NCI-H146 treated with DMSO at 0.1 percent for 48 hours (cell line): Measurements from ENCODE around the gene E2F6.
"Not testable (repeated sequence)": the region's sequence is repeated elsewhere in the genome, so short reads cannot be mapped to it uniquely, and the experiment has no call there.

Experiments
- DNase-seq: peaks from one replicate; lab custom pipeline; 2025; ENCODE audit not compliant: unreplicated experiment; lab: John Stamatoyannopoulos, UW

Gene E2F6

DNA sequence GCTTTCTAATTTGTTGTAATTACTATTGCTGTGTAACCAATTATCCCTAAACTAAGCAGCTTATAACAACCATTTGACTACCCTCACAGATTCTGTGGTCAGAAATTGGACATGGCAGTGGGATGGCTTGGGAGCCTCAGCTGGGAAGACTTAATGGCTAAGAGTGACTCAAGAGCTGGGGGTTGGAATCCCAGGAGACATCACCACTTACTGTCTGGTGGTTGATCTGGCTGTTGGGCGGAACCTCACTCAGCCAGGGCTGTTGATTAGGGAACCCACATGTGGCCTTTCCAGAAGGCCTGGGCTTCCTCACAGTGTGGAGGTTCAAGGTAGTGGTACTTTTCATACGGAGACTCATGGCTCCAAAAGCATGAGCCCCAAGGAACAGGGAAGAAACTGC is 49.8 kb downstream of the E2F6 start:
- no peak for DNase-seq

DNA sequence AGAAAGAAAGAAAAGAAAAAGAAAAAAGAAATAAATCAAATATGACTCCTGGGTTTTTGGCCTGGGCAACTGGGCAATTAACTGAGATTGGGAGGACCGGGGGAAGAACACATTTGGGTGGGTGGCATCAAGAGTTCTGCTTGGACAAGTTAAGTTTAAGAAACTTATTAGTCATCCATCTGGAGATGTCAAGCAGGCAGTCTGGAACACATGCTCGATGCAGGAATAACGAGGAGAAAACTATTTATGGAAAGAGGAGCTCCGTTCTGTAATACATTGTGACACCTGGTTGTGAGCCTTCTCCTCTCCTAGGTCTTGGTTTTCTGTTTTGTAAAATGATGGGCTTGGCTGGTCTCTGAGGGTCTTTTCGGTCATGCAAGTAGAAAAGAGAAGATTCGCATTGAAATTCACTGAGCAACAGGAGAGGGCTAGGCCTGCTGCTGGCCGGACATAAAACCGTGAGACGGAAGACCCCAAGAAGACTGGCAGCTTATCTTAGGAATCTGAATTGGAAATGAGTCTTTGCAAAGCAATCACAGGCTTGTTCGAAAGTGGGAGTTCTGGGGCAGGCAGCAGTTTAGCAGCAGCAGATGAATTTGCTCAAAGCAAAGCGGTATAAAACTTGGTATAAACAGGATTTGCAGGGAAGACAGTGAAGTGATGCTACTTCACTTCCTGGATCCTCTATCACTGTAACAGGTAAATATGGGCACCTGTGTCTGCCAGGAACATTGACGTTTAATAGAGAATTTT is 51.4 kb downstream of the E2F6 start:
- no peak for DNase-seq

DNA sequence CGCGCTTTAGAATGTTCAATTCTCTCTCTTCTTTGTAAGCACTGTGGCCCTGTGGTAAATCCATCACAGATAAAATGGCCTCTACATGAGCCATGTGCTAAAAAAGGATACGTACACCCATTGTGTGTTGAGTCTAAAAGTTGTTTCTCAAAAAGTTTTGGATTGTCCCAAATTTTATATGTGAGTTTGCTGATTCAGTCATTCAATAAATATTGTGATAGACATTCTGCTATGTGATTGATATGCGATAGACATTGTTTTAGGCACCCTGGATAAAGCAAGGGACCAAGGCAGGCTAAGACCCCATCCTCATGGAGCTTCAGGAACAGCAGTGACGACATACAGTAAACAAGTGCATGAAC is 53.5 kb downstream of the E2F6 start:
- DNase-seq = no peak

DNA sequence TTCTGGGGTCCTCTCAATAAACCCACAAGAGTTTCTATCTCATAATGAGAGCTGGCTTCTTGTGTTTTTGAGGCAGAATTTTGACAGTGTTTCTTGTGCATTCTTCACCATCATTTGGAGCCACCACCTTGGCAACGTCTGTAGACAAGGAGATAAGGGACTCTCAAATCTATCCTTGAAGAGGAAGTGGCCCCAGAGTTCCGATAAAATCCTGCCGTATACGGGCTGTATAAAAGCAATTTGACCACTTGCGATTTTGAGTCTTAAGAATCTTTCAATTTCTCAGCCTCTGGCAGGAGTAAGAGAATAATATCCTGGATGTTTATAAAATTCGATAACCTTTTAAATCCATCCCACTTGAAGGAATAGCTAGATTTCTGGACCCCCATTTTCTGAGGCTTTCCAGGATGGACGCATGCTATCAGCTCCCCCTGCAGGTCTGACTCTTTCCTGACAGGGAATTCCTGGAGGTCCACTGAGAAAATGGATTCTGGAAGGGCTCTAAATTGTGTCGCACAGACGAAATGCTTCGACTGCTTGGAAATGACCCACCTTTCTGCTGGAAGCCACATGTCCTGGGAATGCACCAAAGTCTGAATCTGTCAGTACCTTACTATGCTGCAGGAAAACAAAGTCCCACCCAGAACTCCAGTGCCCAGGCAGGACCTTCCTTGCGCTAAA is 54.1 kb downstream of the E2F6 start:
- peak; percentile 24 for DNase-seq

DNA sequence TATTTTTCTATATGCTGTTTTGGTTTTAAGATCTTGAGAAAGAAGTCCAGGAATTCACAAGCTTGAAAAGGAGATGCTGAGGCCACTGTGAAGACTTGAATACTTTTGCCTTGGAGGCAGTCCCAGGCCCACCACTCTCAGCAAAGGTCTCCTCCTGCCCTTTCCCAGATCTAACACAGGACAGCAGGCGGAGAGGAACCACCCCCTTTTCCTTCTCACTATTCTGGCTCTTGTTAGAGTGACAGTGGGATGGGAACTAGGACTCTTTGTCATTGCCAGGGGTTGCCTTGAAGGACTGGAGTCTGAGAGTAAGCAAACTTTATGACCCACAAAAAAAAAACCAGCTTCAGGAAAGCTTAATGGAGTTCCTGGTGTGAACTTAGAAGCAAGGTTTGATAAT is 54.7 kb downstream of the E2F6 start:
- no peak for DNase-seq

DNA sequence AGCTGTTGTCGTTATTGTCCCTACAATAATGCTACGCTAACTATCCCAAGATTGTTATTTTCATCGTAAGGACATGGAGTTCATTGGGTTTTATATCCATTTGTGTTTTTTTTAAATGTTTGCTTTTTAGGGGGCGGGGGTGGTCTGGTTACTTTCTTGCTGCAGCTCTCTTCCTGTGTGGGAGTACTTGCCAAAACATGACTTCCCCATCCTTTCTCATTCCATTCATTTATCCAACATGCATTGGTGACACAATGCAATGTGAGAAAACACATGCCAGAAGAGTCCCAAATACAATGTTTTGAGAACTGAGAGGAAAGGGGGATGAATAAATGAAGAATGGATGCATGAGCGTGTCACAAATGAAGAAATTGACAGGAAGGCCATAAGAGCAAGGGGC is 55.9 kb downstream of the E2F6 start:
- DNase-seq = no peak

DNA sequence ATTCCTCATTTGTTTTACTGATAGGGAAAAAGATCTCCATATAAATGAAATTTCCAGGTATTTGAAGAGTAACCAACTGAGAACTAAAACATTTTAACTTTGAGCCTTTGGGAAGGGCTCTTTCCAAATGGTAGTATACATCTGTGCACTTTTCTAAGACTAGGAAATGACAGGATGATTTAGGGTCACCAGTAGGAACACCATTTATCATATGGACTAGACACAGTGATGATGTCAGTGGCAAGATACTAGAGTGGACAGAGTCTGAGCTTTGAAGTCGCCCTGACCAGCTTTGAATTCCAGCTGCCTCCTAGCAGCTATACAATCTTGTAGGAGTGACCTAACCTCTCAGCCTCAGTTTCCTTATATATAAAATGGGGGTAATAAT is 56.4 kb downstream of the E2F6 start:
- no peak for DNase-seq

DNA sequence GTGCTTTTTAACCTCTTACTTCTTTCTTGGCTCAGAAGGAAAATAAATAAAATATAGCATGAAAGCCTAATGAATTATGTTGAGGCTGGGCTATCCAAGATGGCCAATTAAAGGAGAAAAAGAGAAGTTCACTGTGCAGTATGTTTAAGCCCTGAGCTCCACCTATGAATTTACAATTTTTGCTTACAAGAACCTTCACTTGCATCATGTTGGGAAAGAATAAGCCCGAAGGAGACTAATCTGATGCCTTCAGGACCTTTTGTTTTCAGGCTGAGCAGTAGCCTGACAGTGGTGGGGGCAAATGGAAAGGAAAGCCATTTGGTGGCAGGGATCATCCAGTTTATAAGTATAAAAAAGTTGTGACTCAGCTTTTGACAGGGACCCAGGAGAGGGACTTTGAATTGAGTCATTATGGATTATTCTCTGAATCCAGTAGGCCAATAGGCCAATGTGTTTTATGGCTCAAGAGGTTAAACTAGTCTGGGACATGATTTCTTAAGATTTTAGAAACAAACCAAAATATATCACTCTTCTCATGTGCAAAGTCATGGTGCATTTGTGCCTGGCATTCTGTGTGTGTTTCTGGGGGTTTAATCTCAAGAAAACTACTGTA is 56.9 kb downstream of the E2F6 start:
- DNase-seq = no peak

DNA sequence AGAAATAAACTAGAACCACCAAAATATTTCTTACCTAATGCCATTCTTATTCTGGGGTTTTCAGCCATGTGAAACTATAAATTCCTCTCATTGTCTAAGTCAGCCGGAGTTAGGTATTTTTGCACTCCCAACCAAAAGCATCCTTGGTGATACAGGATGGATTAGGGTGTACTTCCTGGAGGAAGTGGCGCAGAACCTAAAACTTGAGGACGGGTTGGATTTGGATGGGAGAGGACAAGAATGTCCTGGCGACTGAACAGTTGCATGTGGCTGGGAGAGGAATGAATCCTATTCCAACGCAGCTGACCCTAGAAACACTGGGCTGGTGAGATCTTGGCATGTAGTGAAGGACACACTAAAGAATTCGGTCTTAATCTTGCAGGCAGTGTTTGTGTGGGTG is 58.5 kb downstream of the E2F6 start:
- DNase-seq = no peak

DNA sequence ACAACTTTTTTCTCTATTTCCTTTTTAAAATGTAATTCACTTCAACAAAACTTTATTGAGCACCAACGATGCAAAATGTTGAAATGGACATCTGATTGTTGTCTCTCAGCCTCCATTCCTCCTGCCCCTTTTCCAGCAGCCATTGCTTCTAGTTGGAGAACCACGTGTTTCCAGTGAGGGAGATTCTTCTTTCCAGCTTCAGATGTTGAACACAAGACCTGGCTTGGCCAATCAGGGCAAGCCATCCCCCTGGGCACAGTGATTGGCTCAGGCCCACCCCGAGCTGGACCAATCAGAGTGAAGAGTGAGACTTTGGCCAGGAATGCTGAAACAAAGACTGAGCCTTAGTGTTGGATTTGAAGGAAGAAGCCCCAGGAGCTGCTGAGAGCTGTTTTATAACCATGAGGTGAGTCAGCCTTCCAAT is 59.0 kb downstream of the E2F6 start:
- DNase-seq = no peak

DNA sequence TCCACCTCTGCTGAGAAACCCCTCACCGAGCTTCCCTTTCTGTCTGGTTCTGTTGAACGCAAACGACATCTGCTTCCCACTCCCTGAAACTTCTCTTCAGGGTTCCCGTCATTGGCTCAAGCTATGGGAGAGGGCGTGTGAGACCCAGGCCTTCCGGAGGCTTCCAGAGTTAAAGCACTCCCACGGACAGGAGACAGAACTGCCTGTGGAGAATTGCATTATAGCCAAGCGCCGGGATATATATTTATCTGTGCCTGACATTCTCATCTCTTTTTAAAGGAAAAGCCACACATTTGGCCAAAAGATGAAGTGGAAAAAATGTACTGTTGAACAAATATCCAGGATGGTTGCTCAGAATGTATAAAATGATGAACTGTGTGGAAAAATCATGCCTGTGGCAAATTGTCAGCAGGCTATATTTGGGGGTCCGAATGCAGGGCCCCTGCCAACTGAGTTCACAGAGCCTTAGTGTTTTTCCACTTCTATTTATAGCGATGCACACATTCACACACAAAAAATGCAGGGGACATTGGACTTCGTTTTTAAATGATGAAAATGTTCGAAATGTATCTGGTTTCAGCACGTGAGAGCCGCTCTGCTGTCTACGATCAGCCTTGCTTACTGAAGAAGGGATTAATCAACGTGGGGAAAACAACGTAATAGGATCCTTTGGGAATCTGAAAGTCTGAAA is 59.5 kb downstream of the E2F6 start:
- no peak for DNase-seq

DNA sequence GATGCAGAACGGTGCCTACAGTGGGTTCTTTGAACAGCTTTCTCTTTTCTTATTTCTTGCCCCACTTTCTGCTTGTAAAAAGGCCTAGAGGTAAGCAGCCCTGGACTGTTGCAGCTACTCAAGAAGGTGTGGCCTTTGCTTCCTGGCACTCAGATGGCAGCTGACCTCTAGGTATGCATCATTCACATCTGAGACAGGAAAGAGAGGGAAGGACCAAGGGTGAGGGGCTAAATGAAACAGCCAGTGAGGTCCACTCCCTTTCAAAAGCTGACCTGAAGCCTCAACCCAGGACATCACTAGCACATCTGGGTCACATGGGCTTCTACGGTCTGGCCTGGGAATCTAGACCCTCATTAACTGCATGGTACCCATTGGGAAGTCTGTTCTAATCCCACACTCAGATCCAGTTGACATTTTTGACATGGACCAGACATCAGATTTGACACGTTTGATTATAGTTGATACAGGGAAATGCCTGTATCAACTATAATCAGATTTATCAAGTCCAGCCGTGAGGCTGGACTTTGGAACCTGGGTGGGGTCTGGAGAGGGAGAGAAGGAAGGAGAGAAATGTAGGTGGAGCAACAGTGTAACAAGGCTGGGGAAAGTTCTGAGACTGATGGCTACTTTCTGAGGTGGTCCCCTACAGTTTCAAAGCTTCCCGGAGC is 60.2 kb downstream of the E2F6 start:
- DNase-seq = no peak

DNA sequence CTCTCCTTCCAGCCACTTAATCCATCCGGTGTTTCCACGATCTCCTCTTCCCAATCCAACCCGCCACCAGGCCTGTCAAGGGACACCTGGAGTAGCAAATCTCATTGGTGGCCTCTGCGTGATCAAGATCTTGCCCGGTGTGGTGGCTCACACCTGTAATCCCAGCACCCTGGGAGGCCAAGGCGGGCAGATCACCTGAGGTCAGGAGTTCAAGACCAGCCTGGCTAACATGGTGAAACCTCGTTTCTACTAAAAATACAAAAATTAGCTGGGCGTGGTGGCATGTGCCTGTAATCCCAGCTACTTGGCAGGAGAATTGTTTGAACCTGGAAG is 60.9 kb downstream of the E2F6 start:
- not testable (repeated sequence) for DNase-seq

DNA sequence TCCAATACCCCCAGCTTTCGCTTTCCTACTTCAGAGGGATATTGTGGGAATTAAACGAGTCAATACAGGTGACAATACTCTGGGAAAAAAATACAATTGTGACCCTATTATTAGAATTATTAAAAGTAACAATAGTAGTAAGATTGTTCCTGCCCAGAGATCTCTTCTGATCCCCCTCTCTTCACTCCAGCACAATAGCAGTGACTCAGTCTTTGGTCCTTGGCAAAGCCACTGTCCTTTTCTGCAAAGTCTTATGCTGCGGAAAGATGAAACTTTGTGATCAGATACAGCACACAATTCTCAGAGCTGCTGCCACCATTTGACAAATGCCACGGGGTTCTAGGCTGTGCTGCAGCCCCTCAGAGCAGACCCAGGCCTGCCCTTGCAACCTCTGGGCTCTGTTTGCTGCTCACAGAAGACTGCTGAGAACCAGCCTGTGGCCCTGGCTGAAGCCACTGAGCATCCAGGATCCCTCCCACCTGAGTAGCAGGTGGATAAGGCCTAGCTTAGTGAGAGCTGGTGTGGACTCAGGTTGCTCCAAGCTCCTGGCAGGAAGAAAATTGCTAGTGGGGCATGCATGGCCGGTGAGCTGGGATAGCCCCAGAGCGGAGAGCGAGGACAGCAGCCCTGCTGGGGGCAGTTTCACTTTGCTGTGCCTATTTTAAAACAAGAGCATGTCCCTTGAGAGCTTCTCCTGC is 61.4 kb downstream of the E2F6 start:
- no peak for DNase-seq

DNA sequence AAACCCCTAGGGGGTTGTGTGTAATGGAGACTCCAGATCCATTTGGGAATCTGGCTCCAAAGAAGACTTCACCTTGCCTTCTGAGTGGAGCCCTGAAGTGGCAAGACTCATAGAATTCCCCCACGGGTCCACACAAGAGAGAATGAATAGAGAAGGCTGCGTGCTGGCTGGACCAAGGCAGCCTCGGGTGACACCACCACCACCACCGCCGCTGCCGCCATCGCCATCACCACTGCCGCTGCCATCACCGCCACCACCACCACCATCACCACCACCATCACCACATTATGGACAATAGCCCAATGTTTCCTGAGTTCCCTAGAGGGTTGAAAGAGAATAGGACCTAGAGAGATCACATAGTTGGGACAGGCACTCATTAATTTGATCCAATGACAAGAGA is 63.5 kb downstream of the E2F6 start:
- DNase-seq = no peak

DNA sequence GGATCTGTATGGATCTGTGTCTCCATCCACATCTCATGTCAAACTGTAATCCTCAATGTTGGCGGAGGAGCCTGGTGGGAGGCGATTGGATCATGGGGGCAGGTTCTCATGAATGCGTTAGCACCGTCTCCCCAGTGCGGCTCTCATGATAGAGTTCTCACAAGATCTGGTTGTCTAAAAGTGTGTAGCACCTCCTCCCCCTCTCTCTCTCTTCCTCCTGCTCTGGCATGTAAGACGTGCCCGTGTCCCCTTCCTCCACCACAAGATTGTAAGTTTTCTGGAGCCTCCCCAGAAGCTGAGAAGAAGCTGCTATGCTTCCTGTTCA is 66.6 kb downstream of the E2F6 start:
- DNase-seq = no peak

DNA sequence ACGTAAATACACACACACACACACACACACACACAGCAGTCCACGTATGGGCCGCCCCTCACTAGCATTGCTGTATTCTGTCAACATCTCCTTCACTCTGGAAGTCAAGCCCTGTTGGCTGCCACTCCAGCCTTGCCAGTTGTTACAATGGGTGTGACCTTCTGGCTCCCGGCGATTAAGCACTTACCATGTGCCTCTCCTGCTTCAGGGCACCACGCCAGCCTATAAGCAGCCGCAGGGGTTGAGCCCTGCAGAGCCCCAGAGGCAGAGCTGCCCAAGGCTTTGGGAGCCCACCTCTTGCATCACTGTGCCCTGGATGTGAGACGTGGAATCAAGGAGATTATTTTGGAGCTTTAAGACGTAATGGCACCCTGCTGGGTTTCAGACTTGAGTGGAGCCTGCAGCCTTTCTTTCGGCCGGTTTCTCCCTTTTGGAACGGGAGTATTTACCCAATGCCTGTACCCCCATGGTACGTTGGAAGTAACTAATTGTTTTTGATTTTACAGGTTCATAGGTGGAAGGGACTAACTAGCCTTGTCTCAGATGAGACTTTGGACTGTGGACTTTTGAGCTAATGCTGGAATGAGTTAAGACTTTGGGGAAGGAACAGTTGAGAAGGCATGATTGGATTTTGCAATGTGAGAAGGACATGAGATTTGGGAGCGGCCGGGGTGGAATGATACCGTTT is 67.1 kb downstream of the E2F6 start:
- DNase-seq = no peak

DNA sequence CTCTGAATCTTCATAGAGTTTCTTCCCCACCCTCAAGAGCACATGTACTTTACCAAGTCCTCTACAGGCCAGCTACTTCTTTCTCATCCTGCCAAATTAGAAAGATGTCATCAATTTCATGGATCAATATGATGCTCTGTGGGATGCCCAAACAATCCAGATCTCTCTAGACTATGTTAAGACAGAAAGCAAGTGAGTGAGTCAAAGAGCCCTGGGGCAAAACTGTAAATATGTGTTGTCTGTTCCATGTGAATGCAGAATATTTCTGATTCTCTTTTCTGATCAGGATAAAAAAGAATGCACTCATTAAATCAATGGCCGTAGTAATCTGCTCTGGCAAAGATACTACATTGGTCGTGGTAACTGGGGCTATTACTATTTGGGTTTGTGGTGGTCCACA is 68.4 kb downstream of the E2F6 start:
- no peak for DNase-seq

DNA sequence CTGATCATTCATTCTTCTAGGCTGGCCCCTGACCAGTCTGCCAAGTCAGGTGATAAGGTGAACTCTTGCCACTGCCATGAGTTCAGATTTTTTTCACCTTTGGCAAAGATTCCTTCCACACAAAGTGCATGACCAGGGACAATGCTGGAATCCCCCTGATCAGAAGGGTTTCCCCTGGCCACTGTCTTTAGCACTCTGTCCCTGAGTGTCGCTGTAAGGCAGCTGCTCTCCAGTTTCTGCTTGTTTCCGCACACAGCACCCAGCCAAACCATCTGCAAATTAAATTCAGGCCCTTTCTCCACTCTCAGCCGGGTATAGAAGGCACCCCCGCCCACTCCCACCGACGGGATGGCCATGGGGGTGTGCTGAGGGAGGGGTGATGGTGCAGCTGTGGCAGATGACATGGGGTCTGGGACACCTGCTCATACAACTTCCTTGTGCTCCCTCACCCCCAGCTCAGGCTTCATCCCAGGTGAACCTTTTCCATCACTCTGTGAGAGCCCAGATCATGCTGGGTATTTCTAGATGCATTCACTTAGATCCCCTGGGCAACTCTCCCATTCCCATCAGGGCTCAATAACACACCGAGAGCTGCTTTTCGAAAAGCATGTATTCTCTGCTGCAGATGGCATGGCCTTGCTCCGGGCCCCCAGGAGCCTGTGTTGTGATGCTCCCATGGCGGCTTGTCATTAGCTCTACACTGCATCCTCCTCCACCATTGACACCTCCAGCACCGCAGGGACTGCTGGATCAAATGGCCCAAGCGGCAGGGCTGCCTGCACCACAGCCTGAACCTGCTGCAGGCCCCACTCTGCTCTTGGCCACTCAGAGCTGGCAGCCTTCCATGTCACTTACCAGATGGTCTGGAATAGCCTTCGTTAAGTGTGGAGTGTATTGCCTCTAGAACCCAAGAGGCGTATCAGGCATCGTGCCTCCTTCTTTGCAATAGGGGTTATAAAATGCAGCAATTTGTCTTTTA is 69.2 kb downstream of the E2F6 start:
- DNase-seq = no peak
